Tibial nerve (tissue), 4 donors: ENCODE results near the gene FUCA2. TPM values are rescaled to one million over a fixed set of nuclear protein-coding genes. Genes with fewer than 3 reads are reported as not detected.

ENCODE experiments used
- DNase-seq, 2 donors: peaks; one replicate each; pipeline ENCODE4 v3.0.0-alpha.2; 2019; ENCODE audit warnings: low spot score in 2 of 2
- H3K27ac ChIP-seq, 4 donors: fragments of 200-600 bp; sonication (generic) in 3 of 4; one replicate each; pipeline ENCODE4 v1.5.1; 2017 to 2019; ENCODE audit warnings: mild to moderate bottlenecking in 1 of 4
- H3K27me3 ChIP-seq, 2 donors: fragments of 200-600 bp; sonication (generic) in 1 of 2; one replicate each; pipeline versions ENCODE4 v1.5.1 to v1.6.0; 2017 to 2019
- H3K36me3 ChIP-seq, 3 donors: fragments of 200-600 bp; sonication (generic); one replicate each; pipeline ENCODE4 v1.5.1; 2018 to 2019
- H3K4me1 ChIP-seq, 4 donors: fragments of 200-600 bp; sonication (generic) in 3 of 4; one replicate each; pipeline ENCODE4 v1.5.1; 2017 to 2019
- H3K4me3 ChIP-seq, 4 donors: fragments of 200-600 bp; sonication (generic) in 3 of 4; one replicate each; pipeline ENCODE4 v1.5.1; 2017 to 2019; ENCODE audit warnings: mild to moderate bottlenecking in 1 of 4, moderate library complexity in 1 of 4
- H3K9me3 ChIP-seq, 4 donors: fragments of 200-600 bp; sonication (generic) in 3 of 4; one replicate each; pipeline ENCODE4 v1.5.1; 2017 to 2019
- CTCF ChIP-seq, 5 experiments: fragments of 200-600 bp in 3 of 5; fragments of 450-650 bp in 2 of 5; sonication (generic) in 3 of 5; IDR thresholded peaks; one replicate each; pipeline ENCODE4 v1.5.1; 2016 to 2019; ENCODE audit warnings: antibody characterized with exemption in 5 of 5, mild to moderate bottlenecking in 3 of 5, moderate library complexity in 2 of 5
- EP300 ChIP-seq, 2 donors: sonication (generic); formaldehyde crosslinking; IDR thresholded peaks; one replicate each; pipeline ENCODE4 v1.6.1; 2017; ENCODE audit warnings: antibody characterized with exemption in 2 of 2, mild to moderate bottlenecking in 1 of 2
- POLR2A ChIP-seq, 2 donors: fragments of 450-650 bp; IDR thresholded peaks; one replicate each; pipeline ENCODE4 v1.6.1; 2017; ENCODE audit warnings: antibody characterized with exemption in 2 of 2, mild to moderate bottlenecking in 2 of 2, moderate library complexity in 2 of 2
- WGBS, 2 donors: methylation state at CpG; one replicate each; pipeline ENCODE4 v1.1.5; 2018; 5-methylcytosine and 5-hydroxymethylcytosine counted together
- total RNA-seq, 4 donors: library from RNA; depleted of rRNA; stranded (reverse); fragments of >200 nt; gene quantifications; one replicate each; pipeline ENCODE4 v1.1.0, GENCODE V29; 2016

FUCA2 gene
- total RNA-seq, 4 donors from 2014 or later, result 24.9 to 49.6 (median 33.6) TPM

GRCh38 chr6:143555582-143555981 lies 44.1 kb upstream of the FUCA2 start:
- no peaks in the 10 kb centered on the region for H3K27me3 ChIP-seq
- H3K36me3 ChIP-seq, result no peaks in the 10 kb centered on the region
- no peak overlapping the region for H3K27ac ChIP-seq
- TF ChIP-seq CTCF (IDR thresholded peaks at IDR 0.05), result no peak
- TF ChIP-seq POLR2A (IDR thresholded peaks at IDR 0.05), result no peak
- TF ChIP-seq EP300 (IDR thresholded peaks at IDR 0.05), result no peak
- no peaks in the 10 kb centered on the region for H3K9me3 ChIP-seq
- no peak overlapping the region for H3K4me3 ChIP-seq
- DNase-seq, result no peak
- no peaks in the 10 kb centered on the region for H3K4me1 ChIP-seq
- WGBS, 2 donors, result 61 to 66% methylated on average over 3 of the region's 3 CpGs

GRCh38 chr6:143555071-143555492 lies 43.6 kb upstream of the FUCA2 start:
- no peak for TF ChIP-seq POLR2A (IDR thresholded peaks at IDR 0.05)
- TF ChIP-seq CTCF (IDR thresholded peaks at IDR 0.05), result no peak
- no peak for TF ChIP-seq EP300 (IDR thresholded peaks at IDR 0.05)
- WGBS, 2 donors, result 46 to 47% methylated on average over 4 of the region's 4 CpGs

GRCh38 chr6:143553337-143553736 lies 41.8 kb upstream of the FUCA2 start:
- no peak overlapping the region for H3K27ac ChIP-seq
- H3K27me3 ChIP-seq, result no peaks in the 10 kb centered on the region
- 86 to 95% methylated on average over 2 of the region's 2 CpGs for WGBS, 2 donors
- no peak overlapping the region for H3K4me3 ChIP-seq
- no peaks in the 10 kb centered on the region for H3K4me1 ChIP-seq
- no peaks in the 10 kb centered on the region for H3K36me3 ChIP-seq
- no peaks in the 10 kb centered on the region for H3K9me3 ChIP-seq
- TF ChIP-seq POLR2A (IDR thresholded peaks at IDR 0.05) (no peak), EP300 (IDR thresholded peaks at IDR 0.05) (no peak), CTCF (IDR thresholded peaks at IDR 0.05) (no peak)
- DNase-seq, result no peak

More at GRCh38 chr6:143555071-143555492, 43.6 kb upstream of the FUCA2 start:
- Histone ChIP-seq H3K4me3 (no peak overlapping the region), H3K27ac (no peak overlapping the region), H3K27me3 (no peaks in the 10 kb centered on the region), H3K9me3 (no peaks in the 10 kb centered on the region), H3K36me3 (no peaks in the 10 kb centered on the region), H3K4me1 (no peaks in the 10 kb centered on the region)
- no peak for DNase-seq

GRCh38 chr6:143549949-143550268 lies 38.4 kb upstream of the FUCA2 start:
- Histone ChIP-seq H3K36me3 (no peaks in the 10 kb centered on the region), H3K4me1 (no peaks in the 10 kb centered on the region), H3K4me3 (no peak overlapping the region), H3K9me3 (no peaks in the 10 kb centered on the region), H3K27me3 (no peaks in the 10 kb centered on the region), H3K27ac (no peak overlapping the region)
- TF ChIP-seq EP300 (IDR thresholded peaks at IDR 0.05) (no peak), CTCF (IDR thresholded peaks at IDR 0.05) (no peak), POLR2A (IDR thresholded peaks at IDR 0.05) (no peak)
- 82 to 93% methylated on average over 4 of the region's 4 CpGs for WGBS, 2 donors
- DNase-seq, result no peak

GRCh38 chr6:143549221-143549948 lies 37.9 kb upstream of the FUCA2 start:
- no peak for DNase-seq
- no peaks in the 10 kb centered on the region for H3K36me3 ChIP-seq
- WGBS, 2 donors, result 92 to 96% methylated on average over 6 to 7 of the region's 7 CpGs
- no peak overlapping the region for H3K4me3 ChIP-seq
- no peaks in the 10 kb centered on the region for H3K27me3 ChIP-seq
- no peaks in the 10 kb centered on the region for H3K4me1 ChIP-seq
- no peak overlapping the region for H3K27ac ChIP-seq
- no peaks in the 10 kb centered on the region for H3K9me3 ChIP-seq
- TF ChIP-seq POLR2A (IDR thresholded peaks at IDR 0.05), result no peak
- TF ChIP-seq CTCF (IDR thresholded peaks at IDR 0.05), result no peak
- TF ChIP-seq EP300 (IDR thresholded peaks at IDR 0.05), result no peak
